Retina (tissue), 1 donor: ENCODE measurements around the gene ZBTB5.
"Not testable (repeated sequence)": the region's sequence is repeated elsewhere in the genome, so short reads cannot be mapped to it uniquely, and the experiment has no call there.

Experiments
- DNase-seq: peaks from one replicate; pipeline ENCODE4 v3.0.0-alpha.2; 2016

ZBTB5 gene

GRCh38 chr9:37465249-37466036 lies at the start of gene ZBTB5:
Gene ZBTB5, minus strand, starts transcription at chr9:37465450. Its CDS starts 22,899 bp downstream, at chr9:37442551.
- peak; percentile 99 for DNase-seq

- DNase-seq, result no peak
Measured at GRCh38 chr9:37514999-37515398, 49.7 kb upstream of the ZBTB5 start.

- DNase-seq, result not testable (repeated sequence)
Measured at GRCh38 chr9:37514415-37514814, 49.2 kb upstream of the ZBTB5 start.

- DNase-seq, result no peak
Measured at GRCh38 chr9:37512437-37512836, 47.2 kb upstream of the ZBTB5 start.

GRCh38 chr9:37511016-37512010 lies 46.1 kb upstream of the ZBTB5 start:
- DNase-seq, result no peak

- DNase-seq, result not testable (repeated sequence)
Measured at GRCh38 chr9:37510053-37510452, 44.8 kb upstream of the ZBTB5 start.

GRCh38 chr9:37509536-37509935 lies 44.3 kb upstream of the ZBTB5 start:
- no peak for DNase-seq

GRCh38 chr9:37508834-37509206 lies 43.6 kb upstream of the ZBTB5 start:
- DNase-seq, result no peak

GRCh38 chr9:37508135-37508833 lies 43.0 kb upstream of the ZBTB5 start:
- no peak for DNase-seq

GRCh38 chr9:37507566-37508134 lies 42.4 kb upstream of the ZBTB5 start:
- no peak for DNase-seq

- no peak for DNase-seq
Measured at GRCh38 chr9:37504605-37505004, 39.4 kb upstream of the ZBTB5 start.

- no peak for DNase-seq
Measured at GRCh38 chr9:37503736-37504135, 38.5 kb upstream of the ZBTB5 start.

GRCh38 chr9:37501957-37502596 lies 36.8 kb upstream of the ZBTB5 start:
- DNase-seq, result no peak

GRCh38 chr9:37499297-37499696 lies 34.0 kb upstream of the ZBTB5 start:
- DNase-seq, result no peak

- DNase-seq, result no peak
Measured at GRCh38 chr9:37498457-37498856, 33.2 kb upstream of the ZBTB5 start.

- no peak for DNase-seq
Measured at GRCh38 chr9:37497320-37497719, 32.1 kb upstream of the ZBTB5 start.

- DNase-seq, result no peak
Measured at GRCh38 chr9:37496020-37496419, 30.8 kb upstream of the ZBTB5 start.

GRCh38 chr9:37495571-37495970 lies 30.3 kb upstream of the ZBTB5 start:
- DNase-seq, result no peak

GRCh38 chr9:37491939-37492338 lies 26.7 kb upstream of the ZBTB5 start:
- DNase-seq, result no peak

- peak; percentile 25 for DNase-seq
Measured at GRCh38 chr9:37486616-37487548, 21.6 kb upstream of the ZBTB5 start.

- DNase-seq, result no peak
Measured at GRCh38 chr9:37486256-37486615, 21.0 kb upstream of the ZBTB5 start.
